ENCODE data around the gene SALL3.

The SALL3 gene

GRCh38 chr18:79043288-79043687 is 63.7 kb downstream of the SALL3 start:
- no peak for DNase-seq
- TF ChIP-seq, protein P1, sequence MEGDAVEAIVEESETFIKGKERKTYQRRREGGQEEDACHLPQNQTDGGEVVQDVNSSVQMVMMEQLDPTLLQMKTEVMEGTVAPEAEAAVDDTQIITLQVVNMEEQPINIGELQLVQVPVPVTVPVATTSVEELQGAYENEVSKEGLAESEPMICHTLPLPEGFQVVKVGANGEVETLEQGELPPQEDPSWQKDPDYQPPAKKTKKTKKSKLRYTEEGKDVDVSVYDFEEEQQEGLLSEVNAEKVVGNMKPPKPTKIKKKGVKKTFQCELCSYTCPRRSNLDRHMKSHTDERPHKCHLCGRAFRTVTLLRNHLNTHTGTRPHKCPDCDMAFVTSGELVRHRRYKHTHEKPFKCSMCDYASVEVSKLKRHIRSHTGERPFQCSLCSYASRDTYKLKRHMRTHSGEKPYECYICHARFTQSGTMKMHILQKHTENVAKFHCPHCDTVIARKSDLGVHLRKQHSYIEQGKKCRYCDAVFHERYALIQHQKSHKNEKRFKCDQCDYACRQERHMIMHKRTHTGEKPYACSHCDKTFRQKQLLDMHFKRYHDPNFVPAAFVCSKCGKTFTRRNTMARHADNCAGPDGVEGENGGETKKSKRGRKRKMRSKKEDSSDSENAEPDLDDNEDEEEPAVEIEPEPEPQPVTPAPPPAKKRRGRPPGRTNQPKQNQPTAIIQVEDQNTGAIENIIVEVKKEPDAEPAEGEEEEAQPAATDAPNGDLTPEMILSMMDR (IDR thresholded peaks at IDR 0.05; ENCODE audit: low read depth, low read length), result no peak
- no peak overlapping the region for H3K4me3 ChIP-seq (ENCODE audit: low read depth, low read length)

GRCh38 chr18:79046522-79046921 is 66.9 kb downstream of the SALL3 start:
- DNase-seq, result no peak
- TF ChIP-seq, protein P1 (IDR thresholded peaks at IDR 0.05; ENCODE audit: low read depth, low read length), result no peak

More at GRCh38 chr18:79043288-79043687, 63.7 kb downstream of the SALL3 start:
- no peaks in the 10 kb centered on the region for H3K9me3 ChIP-seq
- H3K4me1 ChIP-seq, result no peaks in the 10 kb centered on the region
- no peaks in the 10 kb centered on the region for H3K27me3 ChIP-seq
- no peaks in the 10 kb centered on the region for H3K36me3 ChIP-seq

DNA sequence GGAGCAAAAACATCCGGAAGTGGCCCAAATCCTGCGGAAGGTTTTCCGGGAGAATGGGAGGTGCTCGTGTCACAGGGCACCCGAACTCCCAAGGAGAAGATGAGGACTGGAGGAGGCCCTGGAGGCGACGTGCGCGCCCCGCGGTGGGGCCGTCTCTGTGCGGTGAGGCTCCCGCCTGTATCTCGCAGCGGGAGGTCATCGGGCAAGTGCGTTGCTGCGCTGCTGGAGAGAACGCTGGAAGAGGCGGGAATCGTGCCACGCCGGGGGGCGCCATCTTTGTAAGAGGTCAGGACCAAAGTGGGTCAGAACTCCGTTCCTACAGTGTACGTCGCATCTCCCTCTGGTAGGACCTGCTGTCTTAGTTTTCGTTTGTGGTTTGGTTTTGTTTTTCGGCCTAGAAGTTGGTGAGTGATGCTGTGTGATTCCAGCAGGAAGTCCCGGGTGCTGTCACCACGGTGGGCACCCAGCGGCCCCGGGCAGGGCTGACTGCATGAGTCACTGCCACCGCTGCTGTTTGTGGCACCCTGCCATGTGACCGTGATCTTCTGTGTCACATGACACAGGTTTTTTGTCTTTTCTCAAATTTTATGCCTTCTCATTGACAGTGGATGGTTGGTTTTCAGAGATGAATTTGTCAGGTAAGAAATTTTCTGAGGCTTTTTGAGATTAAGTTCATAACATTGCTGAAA is 68.1 kb downstream of the SALL3 start:
- TF ChIP-seq, protein P1 (IDR thresholded peaks at IDR 0.05; ENCODE audit: low read depth, low read length), result no peak
- no peaks in the 10 kb centered on the region for H3K27me3 ChIP-seq
- no peak overlapping the region for H3K4me3 ChIP-seq (ENCODE audit: low read depth, low read length)

More at GRCh38 chr18:79046522-79046921, 66.9 kb downstream of the SALL3 start:
- Histone ChIP-seq H3K36me3 (no peaks in the 10 kb centered on the region), H3K4me1 (no peaks in the 10 kb centered on the region), H3K9me3 (no peaks in the 10 kb centered on the region), H3K4me3 (ENCODE audit: low read depth, low read length) (no peak overlapping the region), H3K27me3 (no peaks in the 10 kb centered on the region)

DNA sequence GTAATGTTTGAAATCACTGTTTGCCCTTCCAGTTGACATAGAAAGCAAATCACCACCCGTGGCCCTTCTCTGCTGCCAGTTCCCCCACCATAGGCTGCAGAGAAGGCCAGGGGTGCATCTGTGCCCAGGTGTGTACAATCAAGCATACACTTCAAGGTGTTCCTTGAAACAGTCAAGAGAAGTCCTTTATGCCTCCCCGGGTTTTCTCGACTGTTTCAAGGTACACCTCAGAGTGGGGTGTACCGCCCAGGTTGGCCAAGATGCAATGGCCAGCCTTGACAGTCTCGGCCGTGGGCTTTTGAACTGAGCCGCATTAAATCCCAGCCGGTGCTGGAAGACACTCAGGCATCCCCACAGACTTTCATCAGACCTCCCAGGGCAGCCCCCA is 68.6 kb downstream of the SALL3 start:
- Histone ChIP-seq H3K4me1 (no peaks in the 10 kb centered on the region), H3K27me3 (no peaks in the 10 kb centered on the region), H3K4me3 (ENCODE audit: low read depth, low read length) (no peak overlapping the region), H3K36me3 (no peaks in the 10 kb centered on the region), H3K9me3 (no peaks in the 10 kb centered on the region)
- TF ChIP-seq, protein P1 (IDR thresholded peaks at IDR 0.05; ENCODE audit: low read depth, low read length), result no peak
- no peak for DNase-seq

More for the DNA sequence above, 68.1 kb downstream of the SALL3 start:
- Histone ChIP-seq H3K9me3 (no peaks in the 10 kb centered on the region), H3K4me1 (no peaks in the 10 kb centered on the region), H3K36me3 (no peaks in the 10 kb centered on the region)
- peak; percentile 10 for DNase-seq

- TF ChIP-seq, protein P1 (IDR thresholded peaks at IDR 0.05; ENCODE audit: low read depth, low read length), result no peak
- H3K36me3 ChIP-seq, result no peaks in the 10 kb centered on the region
- H3K4me1 ChIP-seq, result no peaks in the 10 kb centered on the region
- no peaks in the 10 kb centered on the region for H3K27me3 ChIP-seq
- DNase-seq, result no peak
- H3K9me3 ChIP-seq, result no peaks in the 10 kb centered on the region
- no peak overlapping the region for H3K4me3 ChIP-seq (ENCODE audit: low read depth, low read length)
These were observed 69.9 kb downstream of the SALL3 start for GRCh38 chr18:79049506-79049905.

Data from BE2C (cell line).